ENCODE measurements around the gene VSTM4. TPM values are rescaled to one million over a fixed set of nuclear protein-coding genes. Genes with fewer than 3 reads are reported as not detected.

The VSTM4 gene
- polyA plus RNA-seq, 1 donor (not counting 4 experiments of a cell fraction or from before 2014, with no cell fraction given): not detected

- Histone ChIP-seq H3K27me3 (ENCODE audit: control insufficient read depth, extremely low read depth, insufficient read depth, low read length) (peaks cover 4% of the 10 kb centered on the region), H3K4me3 (ENCODE audit: control insufficient read depth in 2 of 3, extremely low read depth in 1 of 3, insufficient read depth in 2 of 3, low read depth in 1 of 3, low read length in 3 of 3) (no peak overlapping the region), H3K79me2 (ENCODE audit: control insufficient read depth, insufficient read depth, low read length) (no peaks in the 10 kb centered on the region), H3K9me1 (ENCODE audit: control insufficient read depth, extremely low read depth, insufficient read depth, low read length) (no peaks in the 10 kb centered on the region), H3K4me1 (ENCODE audit: control insufficient read depth, extremely low read depth, insufficient read depth, low read length) (no peaks in the 10 kb centered on the region), H2AFZ (ENCODE audit: control insufficient read depth, low read length) (no peak overlapping the region), H3K4me2 (ENCODE audit: control insufficient read depth, extremely low read depth, insufficient read depth, low read depth, low read length) (no peak overlapping the region), H4K20me1 (ENCODE audit: control insufficient read depth, extremely low read depth, insufficient read depth, low read length) (no peaks in the 10 kb centered on the region), H3K27ac (ENCODE audit: control insufficient read depth, insufficient read depth, low read length) (no peak overlapping the region), H3K9ac (ENCODE audit: control insufficient read depth, extremely low read depth, insufficient read depth, low read length) (no peak overlapping the region), H3K9me3 (ENCODE audit: control insufficient read depth, low read depth, low read length) (no peaks in the 10 kb centered on the region), H3K36me3 (ENCODE audit: control insufficient read depth in 2 of 2, extremely low read depth in 1 of 2, insufficient read depth in 2 of 2, low read length in 2 of 2) (no peaks in the 10 kb centered on the region)
- no peak for DNase-seq (ENCODE audit: low read depth, low spot score)
- TF ChIP-seq EZH2 (IDR thresholded peaks at IDR 0.05; ENCODE audit: low read length) (no peak), CTCF (optimal IDR thresholded peaks at IDR 0.05 in 1 of 3, IDR thresholded peaks at IDR 0.05 in 1 of 3, conservative IDR thresholded peaks at IDR 0.05 in 1 of 3; ENCODE audit: extremely low read depth in 1 of 3, insufficient read depth in 2 of 3, low read length in 3 of 3) (no peak)
- no peak for FAIRE-seq
- dilution Hi-C loops (cut with MboI; ENCODE audit: extremely low pct_ligation_motif_present, low sequenced_read_pairs): no loop called here
These were observed 129.6 kb downstream of the VSTM4 start for GRCh38 chr10:48985621-48986158.

- FAIRE-seq (no peak), DNase-seq (ENCODE audit: low read depth, low spot score) (no peak)
- Histone ChIP-seq H3K27ac (ENCODE audit: control insufficient read depth, insufficient read depth, low read length) (no peak overlapping the region), H3K4me3 (ENCODE audit: control insufficient read depth in 2 of 3, extremely low read depth in 1 of 3, insufficient read depth in 2 of 3, low read depth in 1 of 3, low read length in 3 of 3) (no peak overlapping the region), H3K9me3 (ENCODE audit: control insufficient read depth, low read depth, low read length) (no peaks in the 10 kb centered on the region), H3K36me3 (ENCODE audit: control insufficient read depth in 2 of 2, extremely low read depth in 1 of 2, insufficient read depth in 2 of 2, low read length in 2 of 2) (no peaks in the 10 kb centered on the region), H3K4me2 (ENCODE audit: control insufficient read depth, extremely low read depth, insufficient read depth, low read depth, low read length) (no peak overlapping the region), H3K4me1 (ENCODE audit: control insufficient read depth, extremely low read depth, insufficient read depth, low read length) (no peaks in the 10 kb centered on the region), H4K20me1 (ENCODE audit: control insufficient read depth, extremely low read depth, insufficient read depth, low read length) (no peaks in the 10 kb centered on the region), H3K9ac (ENCODE audit: control insufficient read depth, extremely low read depth, insufficient read depth, low read length) (no peak overlapping the region), H3K27me3 (ENCODE audit: control insufficient read depth, extremely low read depth, insufficient read depth, low read length) (peaks cover 7% of the 10 kb centered on the region), H3K79me2 (ENCODE audit: control insufficient read depth, insufficient read depth, low read length) (no peaks in the 10 kb centered on the region), H3K9me1 (ENCODE audit: control insufficient read depth, extremely low read depth, insufficient read depth, low read length) (no peaks in the 10 kb centered on the region), H2AFZ (ENCODE audit: control insufficient read depth, low read length) (no peak overlapping the region)
- no peak for TF ChIP-seq EZH2 (IDR thresholded peaks at IDR 0.05; ENCODE audit: low read length)
- dilution Hi-C loops (cut with MboI; ENCODE audit: extremely low pct_ligation_motif_present, low sequenced_read_pairs): no loop called here
These were observed 131.5 kb downstream of the VSTM4 start for GRCh38 chr10:48983648-48984351.
